K562 (cell line): ENCODE data around the gene SLC25A45. TPM values are rescaled to one million over a fixed set of nuclear protein-coding genes. Genes with fewer than 3 reads are reported as not detected.
A peak's percentile ranks its signal among the peaks of the same experiment; 100 is the strongest.

Experiments used
- ATAC-seq: fragments of 200-7000 bp; cut with Tn5 transposase; 3 replicates; pipeline ENCODE4 v1.9.1; 2020; ENCODE audit warnings: moderate library complexity
- BruUV-seq: library from RNA; stranded (reverse); fragments of 400-500 nt; replicated peaks from 2 replicates; lab custom pipeline; 2021; lab: Mats Ljungman, UMichigan
- CTCF ChIA-PET: fragments of 300-600 bp; formaldehyde crosslinking; extraction: SDS; loops from one replicate; lab custom pipeline; 2021; ENCODE audit warnings: low intra/inter-chr PET ratio; lab: Yijun Ruan, JAX
- POLR2A ChIA-PET: fragments of 300-600, 350-650 bp; sonication (Branson Sonifier 250); formaldehyde crosslinking; extraction: SDS; loops from one replicate; lab custom pipeline; 2021; ENCODE audit warnings: antibody characterized with exemption, inconsistent platforms; lab: Yijun Ruan, JAX
- DNase-seq, 4 experiments: peaks; one replicate each; pipeline versions ENCODE4 v3.0.0 to v3.0.0-alpha.2; 2011 to 2018; ENCODE audit warnings: low spot score in 3 of 4, mixed read lengths in 3 of 4; ENCODE audit errors: extremely low read depth in 1 of 4
- FAIRE-seq: peaks from 2 replicates; lab custom pipeline; 2011; peaks lifted over from hg19 to GRCh38; lab: Jason Lieb, UNC
- H2AFZ ChIP-seq: 2 replicates; pipeline ENCODE4 v1.6.0; 2011; ENCODE audit warnings: low read depth, low read length, control low read depth, inconsistent platforms
- H3K27ac ChIP-seq: fragments of 200-600 bp; 3 replicates; pipeline ENCODE4 v1.8.0; 2011; ENCODE audit warnings: low read depth, mild to moderate bottlenecking, control low read depth, inconsistent platforms, low read length, moderate library complexity, mixed read lengths; ENCODE audit errors: extremely low read depth
- H3K27me3 ChIP-seq, 2 experiments: fragments of 300-600 bp in 1 of 2; 2 replicates in 1 of 2; 3 replicates in 1 of 2; pipeline versions ENCODE4 v1.6.0 to v1.8.0; 2011; ENCODE audit warnings: inconsistent platforms in 2 of 2, low read length in 2 of 2, mild to moderate bottlenecking in 1 of 2, mixed read lengths in 1 of 2, moderate library complexity in 1 of 2; ENCODE audit not compliant: control insufficient read depth in 2 of 2, insufficient read depth in 2 of 2
- H3K36me3 ChIP-seq: fragments of 300-600 bp; 3 replicates; pipeline ENCODE4 v1.8.0; 2011; ENCODE audit warnings: mild to moderate bottlenecking, low read length, inconsistent platforms; ENCODE audit not compliant: control insufficient read depth, insufficient read depth
- H3K4me1 ChIP-seq, 2 experiments: fragments of 200-600 bp in 1 of 2; replicated peaks in 1 of 2; 2 replicates in 1 of 2; 3 replicates in 1 of 2; pipeline versions ENCODE4 v1.5.1 to v1.8.0; 2011; ENCODE audit warnings: inconsistent platforms in 2 of 2, low read length in 2 of 2, mild to moderate bottlenecking in 1 of 2, mixed read lengths in 1 of 2, moderate library complexity in 1 of 2; ENCODE audit not compliant: control insufficient read depth in 2 of 2, insufficient read depth in 2 of 2
- H3K4me2 ChIP-seq: 2 replicates; pipeline ENCODE4 v1.6.1; 2011; ENCODE audit warnings: low read length, control low read depth, inconsistent platforms, mixed read lengths; ENCODE audit not compliant: insufficient read depth
- H3K4me3 ChIP-seq: fragments of 200-600 bp; sonication (generic), shearing (Covaris generic); 2 replicates; pipeline ENCODE4 v1.5.1; 2016; ENCODE audit warnings: control low read depth, inconsistent platforms
- H3K79me2 ChIP-seq: fragments of 200-600 bp; 3 replicates; pipeline ENCODE4 v1.8.0; 2011; ENCODE audit warnings: low read length, inconsistent platforms; ENCODE audit not compliant: control insufficient read depth, insufficient read depth
- H3K9ac ChIP-seq, 2 experiments: 2 replicates each; pipeline versions ENCODE4 v1.6.0 to v1.6.1; 2011; ENCODE audit warnings: low read depth in 2 of 2, low read length in 2 of 2, control low read depth in 1 of 2, inconsistent platforms in 1 of 2, mild to moderate bottlenecking in 1 of 2, mixed read lengths in 1 of 2; ENCODE audit not compliant: insufficient read depth in 1 of 2
- H3K9me1 ChIP-seq: one replicate; pipeline ENCODE4 v1.6.0; 2011; ENCODE audit warnings: inconsistent platforms, mild to moderate bottlenecking, low read length, moderate library complexity; ENCODE audit not compliant: control insufficient read depth, insufficient read depth
- H3K9me3 ChIP-seq: replicated peaks from 2 replicates; pipeline ENCODE4 v1.5.1; 2011; ENCODE audit warnings: low read depth, low read length, inconsistent platforms; ENCODE audit not compliant: control insufficient read depth, insufficient read depth
- H4K20me1 ChIP-seq: replicated peaks from 2 replicates; pipeline ENCODE4 v1.6.1; 2011; ENCODE audit warnings: low read length, inconsistent platforms, mixed read lengths; ENCODE audit not compliant: control insufficient read depth, insufficient read depth
- ZNF146 ChIP-seq: IDR thresholded peaks from one replicate; pipeline ENCODE4 v1.6.1; 2018; ENCODE audit warnings: missing compliant biosample characterization; ENCODE audit not compliant: unreplicated experiment
- ZNF436 ChIP-seq: fragments of 250-450, 450-650 bp; sonication (Bioruptor Pico); formaldehyde crosslinking; IDR thresholded peaks from 2 replicates; pipeline ENCODE4 v1.7.0; 2020; ENCODE audit warnings: mild to moderate bottlenecking
- WGBS: fragments of 100-300 bp; shearing (Covaris generic); methylation state at CpG from one replicate; pipeline ENCODE4 v1.1.6; 2016; ENCODE audit warnings: low coverage, mixed read lengths; ENCODE audit not compliant: insufficient coverage; ENCODE audit errors: missing lambda C conversion rate; 5-methylcytosine and 5-hydroxymethylcytosine counted together
- in situ Hi-C: fragments of 300-500 bp; cut with MboI; formaldehyde crosslinking; loops from 4 replicates; pipeline ENCODE4 v1.15.0; 2018; ENCODE audit warnings: inconsistent platforms, mixed read lengths
- intact Hi-C: fragments of 100-400 bp; cut with micrococcal nuclease; formaldehyde crosslinking; loops from 2 replicates; pipeline ENCODE4 v1.14.2; 2022
- polyA plus RNA-seq, 8 experiments: library from polyadenylated mRNA; depleted of rRNA in 4 of 8; stranded (reverse) in 5 of 8; unstranded in 3 of 8; fragments of >200 nt; fragmentation: Nextera tagmentation in 2 of 8; fragmentation: Illumina TruSeq in 1 of 8; extraction: Ambion mirVana in 2 of 8; extraction: Trizol in 1 of 8; gene quantifications; 2 replicates each; pipeline versions ENCODE4 v1.2.1 to v1.2.3, GENCODE V29; 2011 to 2014; ENCODE audit warnings: inconsistent platforms in 1 of 8, missing spikeins in 1 of 8
- total RNA-seq, 7 experiments: library from RNA; depleted of rRNA in 6 of 7; stranded (reverse); fragments of >200 nt in 6 of 7; fragmentation: Illumina TruSeq in 2 of 7; extraction: Trizol in 2 of 7; gene quantifications; 2 replicates each; pipeline versions ENCODE4 v1.2.1 to v1.2.3, GENCODE V29; 2011 to 2021; ENCODE audit warnings: low replicate concordance in 1 of 7

The SLC25A45 gene
- total and polyA plus RNA-seq, 9 of the 15 experiments (the other 6 are each of a cell fraction or from before 2014, with no cell fraction given), result 0.15 to 2.3 (median 0.68) TPM

- Histone ChIP-seq H4K20me1 (0 out of 2 replicates have a peak, but pooled peaks cover 3% of the 10 kb centered on the region), H3K27me3 (no peaks in the 10 kb centered on the region), H3K9me1 (no peaks in the 10 kb centered on the region), H3K4me3 (no peak overlapping the region), H3K9ac (no peak overlapping the region), H3K79me2 (no peaks in the 10 kb centered on the region), H3K9me3 (no peaks in the 10 kb centered on the region), H3K4me1 (peaks cover 8 to 10% of the 10 kb centered on the region in 2 experiments; a peak in 4 of 5 replicates), H2AFZ (no peak overlapping the region), H3K4me2 (no peak overlapping the region), H3K36me3 (peaks cover 23% of the 10 kb centered on the region; the same call in 2 of the 3 replicates), H3K27ac (no peak overlapping the region)
- CTCF ChIA-PET, result interaction anchor here (0.6 kb wide), 1 partner anchor 505 kb away, joined by 3 read pairs; no protein-coding TSS in a partner anchor
- FAIRE-seq (no peak), DNase-seq (no peak), ATAC-seq (no peak)
- 53% methylated on average over 4 of the region's 4 CpGs for WGBS
- peak; percentile 54 for TF ChIP-seq ZNF146 (CRISPR knock-in tag)
- TF ChIP-seq ZNF436 (CRISPR knock-in tag), result no peak
- in situ Hi-C loops, result no loop called here
- intact Hi-C loops, result no loop called here
- POLR2A ChIA-PET, result interaction anchor here (0.6 to 1.2 kb wide), 7 partner anchors 8 to 386 kb away, joined by 3 to 4 read pairs (median 3); partner anchors contain the start of genes CDC42EP2 and DPF2
- no TSS peak for BruUV-seq
Observed at GRCh38 chr11:65325435-65325834, 57.0 kb downstream of the SLC25A45 start.

Other genes starting within 250 kb of the SLC25A45 start
Only the 7 nearest of the 18 such genes appear.
- 35.0 and 37.1 TPM in 2 replicates for gene POLA2, start 120.7 kb downstream of the SLC25A45 start, total RNA-seq (2014; rRNA removed)
- 49.4 and 50.7 TPM in 2 replicates for gene POLA2, start 120.7 kb downstream of the SLC25A45 start, total RNA-seq (2014; rRNA removed; fragmentation: Illumina TruSeq; extraction: Trizol)
- 47.5 and 52.5 TPM in 2 replicates for gene POLA2, start 120.7 kb downstream of the SLC25A45 start, total RNA-seq (2015; rRNA removed; fragmentation: Illumina TruSeq; extraction: Trizol)
- gene POLA2, start 120.7 kb downstream of the SLC25A45 start, total RNA-seq (2021), result 43.2 and 46.7 TPM in 2 replicates
- 114 and 134 TPM in 2 replicates for gene POLA2, start 120.7 kb downstream of the SLC25A45 start, polyA plus RNA-seq (2011; rRNA removed)
- gene POLA2, start 120.7 kb downstream of the SLC25A45 start, polyA plus RNA-seq (2014; fragmentation: Illumina TruSeq; extraction: Trizol), result 92.7 and 113 TPM in 2 replicates
- gene POLA2, start 120.7 kb downstream of the SLC25A45 start, polyA plus RNA-seq (2014; fragmentation: Nextera tagmentation; extraction: Ambion mirVana), result 1 to 10 TPM; 2.7 to 5.6 TPM
- 44.4 and 52.8 TPM in 2 replicates for gene POLA2, start 120.7 kb downstream of the SLC25A45 start, polyA plus RNA-seq (2014; rRNA removed)
- gene CDC42EP2, start 67.8 kb downstream of the SLC25A45 start, total RNA-seq (2014; rRNA removed), result 0.54 and 2.6 TPM in 2 replicates
- 0.29 TPM in 1 of 2 replicates, not detected in the other for gene CDC42EP2, start 67.8 kb downstream of the SLC25A45 start, total RNA-seq (2014; rRNA removed; fragmentation: Illumina TruSeq; extraction: Trizol)
- 0.79 and 1.3 TPM in 2 replicates for gene CDC42EP2, start 67.8 kb downstream of the SLC25A45 start, total RNA-seq (2015; rRNA removed; fragmentation: Illumina TruSeq; extraction: Trizol)
- 2.1 and 3.5 TPM in 2 replicates for gene CDC42EP2, start 67.8 kb downstream of the SLC25A45 start, total RNA-seq (2021)
- 0.45 and 1.9 TPM in 2 replicates for gene CDC42EP2, start 67.8 kb downstream of the SLC25A45 start, polyA plus RNA-seq (2011; rRNA removed)
- 2.9 and 5.4 TPM in 2 replicates for gene CDC42EP2, start 67.8 kb downstream of the SLC25A45 start, polyA plus RNA-seq (2014; fragmentation: Illumina TruSeq; extraction: Trizol)
- under 1 TPM; 0.27 to 0.52 TPM for gene CDC42EP2, start 67.8 kb downstream of the SLC25A45 start, polyA plus RNA-seq (2014; fragmentation: Nextera tagmentation; extraction: Ambion mirVana)
- gene CDC42EP2, start 67.8 kb downstream of the SLC25A45 start, polyA plus RNA-seq (2014; rRNA removed), result 1.1 and 1.5 TPM in 2 replicates
- gene DPF2, start 48.8 kb downstream of the SLC25A45 start, total RNA-seq (2014; rRNA removed), result 34.4 and 44.0 TPM in 2 replicates
- gene DPF2, start 48.8 kb downstream of the SLC25A45 start, total RNA-seq (2014; rRNA removed; fragmentation: Illumina TruSeq; extraction: Trizol), result 28.1 and 29.3 TPM in 2 replicates
- 41.0 and 41.1 TPM in 2 replicates for gene DPF2, start 48.8 kb downstream of the SLC25A45 start, total RNA-seq (2015; rRNA removed; fragmentation: Illumina TruSeq; extraction: Trizol)
- gene DPF2, start 48.8 kb downstream of the SLC25A45 start, total RNA-seq (2021), result 74.6 and 76.3 TPM in 2 replicates
- 29.7 and 40.3 TPM in 2 replicates for gene DPF2, start 48.8 kb downstream of the SLC25A45 start, polyA plus RNA-seq (2011; rRNA removed)
- 65.0 and 81.7 TPM in 2 replicates for gene DPF2, start 48.8 kb downstream of the SLC25A45 start, polyA plus RNA-seq (2014; fragmentation: Illumina TruSeq; extraction: Trizol)
- gene DPF2, start 48.8 kb downstream of the SLC25A45 start, polyA plus RNA-seq (2014; fragmentation: Nextera tagmentation; extraction: Ambion mirVana), result 10 to 100 TPM; 15.6 to 33.2 TPM
- gene DPF2, start 48.8 kb downstream of the SLC25A45 start, polyA plus RNA-seq (2014; rRNA removed), result 33.2 and 35.6 TPM in 2 replicates
- gene TIGD3, start 27.9 kb downstream of the SLC25A45 start, total RNA-seq (2014; rRNA removed), result 1.3 and 2.1 TPM in 2 replicates
- gene TIGD3, start 27.9 kb downstream of the SLC25A45 start, total RNA-seq (2014; rRNA removed; fragmentation: Illumina TruSeq; extraction: Trizol), result 0.29 and 0.44 TPM in 2 replicates
- 0.65 and 0.75 TPM in 2 replicates for gene TIGD3, start 27.9 kb downstream of the SLC25A45 start, total RNA-seq (2015; rRNA removed; fragmentation: Illumina TruSeq; extraction: Trizol)
- 0.81 and 1.3 TPM in 2 replicates for gene TIGD3, start 27.9 kb downstream of the SLC25A45 start, total RNA-seq (2021)
- 0.39 and 0.56 TPM in 2 replicates for gene TIGD3, start 27.9 kb downstream of the SLC25A45 start, polyA plus RNA-seq (2011; rRNA removed)
- 0.49 and 0.64 TPM in 2 replicates for gene TIGD3, start 27.9 kb downstream of the SLC25A45 start, polyA plus RNA-seq (2014; fragmentation: Illumina TruSeq; extraction: Trizol)
- gene TIGD3, start 27.9 kb downstream of the SLC25A45 start, polyA plus RNA-seq (2014; fragmentation: Nextera tagmentation; extraction: Ambion mirVana), result under 1 TPM; 0.06 to 0.08 TPM
- gene TIGD3, start 27.9 kb downstream of the SLC25A45 start, polyA plus RNA-seq (2014; rRNA removed), result 0.61 and 0.98 TPM in 2 replicates
- 34.6 and 46.5 TPM in 2 replicates for gene FRMD8, start 4.0 kb upstream of the SLC25A45 start, total RNA-seq (2014; rRNA removed)
- gene FRMD8, start 4.0 kb upstream of the SLC25A45 start, total RNA-seq (2014; rRNA removed; fragmentation: Illumina TruSeq; extraction: Trizol), result 6.2 and 8.6 TPM in 2 replicates
- gene FRMD8, start 4.0 kb upstream of the SLC25A45 start, total RNA-seq (2015; rRNA removed; fragmentation: Illumina TruSeq; extraction: Trizol), result 15.0 and 15.8 TPM in 2 replicates
- gene FRMD8, start 4.0 kb upstream of the SLC25A45 start, total RNA-seq (2021), result 44.2 and 54.5 TPM in 2 replicates
- 16.0 and 19.9 TPM in 2 replicates for gene FRMD8, start 4.0 kb upstream of the SLC25A45 start, polyA plus RNA-seq (2011; rRNA removed)
- gene FRMD8, start 4.0 kb upstream of the SLC25A45 start, polyA plus RNA-seq (2014; fragmentation: Illumina TruSeq; extraction: Trizol), result 12.0 and 19.4 TPM in 2 replicates
- 1 to 10 TPM; 4.5 to 5.0 TPM for gene FRMD8, start 4.0 kb upstream of the SLC25A45 start, polyA plus RNA-seq (2014; fragmentation: Nextera tagmentation; extraction: Ambion mirVana)
- gene FRMD8, start 4.0 kb upstream of the SLC25A45 start, polyA plus RNA-seq (2014; rRNA removed), result 33.4 and 41.7 TPM in 2 replicates
- gene NEAT1, start 40.2 kb upstream of the SLC25A45 start, total RNA-seq (2014; rRNA removed), result 15.2 and 20.1 TPM in 2 replicates
- 62.8 and 76.9 TPM in 2 replicates for gene NEAT1, start 40.2 kb upstream of the SLC25A45 start, total RNA-seq (2014; rRNA removed; fragmentation: Illumina TruSeq; extraction: Trizol)
- 26.3 and 31.5 TPM in 2 replicates for gene NEAT1, start 40.2 kb upstream of the SLC25A45 start, total RNA-seq (2015; rRNA removed; fragmentation: Illumina TruSeq; extraction: Trizol)
- gene NEAT1, start 40.2 kb upstream of the SLC25A45 start, total RNA-seq (2021), result 129 and 208 TPM in 2 replicates
- 56.2 and 171 TPM in 2 replicates for gene NEAT1, start 40.2 kb upstream of the SLC25A45 start, polyA plus RNA-seq (2011; rRNA removed)
- 137 and 146 TPM in 2 replicates for gene NEAT1, start 40.2 kb upstream of the SLC25A45 start, polyA plus RNA-seq (2014; fragmentation: Illumina TruSeq; extraction: Trizol)
- 10 to 100 TPM; 22.8 to 30.1 TPM for gene NEAT1, start 40.2 kb upstream of the SLC25A45 start, polyA plus RNA-seq (2014; fragmentation: Nextera tagmentation; extraction: Ambion mirVana)
- 382 and 389 TPM in 2 replicates for gene NEAT1, start 40.2 kb upstream of the SLC25A45 start, polyA plus RNA-seq (2014; rRNA removed)
- gene MALAT1, start 116.4 kb upstream of the SLC25A45 start, total RNA-seq (2014; rRNA removed), result 1,943 and 2,212 TPM in 2 replicates
- gene MALAT1, start 116.4 kb upstream of the SLC25A45 start, total RNA-seq (2014; rRNA removed; fragmentation: Illumina TruSeq; extraction: Trizol), result 2,548 and 2,859 TPM in 2 replicates
- gene MALAT1, start 116.4 kb upstream of the SLC25A45 start, total RNA-seq (2015; rRNA removed; fragmentation: Illumina TruSeq; extraction: Trizol), result 2,437 and 2,551 TPM in 2 replicates
- gene MALAT1, start 116.4 kb upstream of the SLC25A45 start, total RNA-seq (2021), result 4,052 and 5,928 TPM in 2 replicates
- gene MALAT1, start 116.4 kb upstream of the SLC25A45 start, polyA plus RNA-seq (2011; rRNA removed), result 980 and 1,205 TPM in 2 replicates
- 363 and 398 TPM in 2 replicates for gene MALAT1, start 116.4 kb upstream of the SLC25A45 start, polyA plus RNA-seq (2014; fragmentation: Illumina TruSeq; extraction: Trizol)
- gene MALAT1, start 116.4 kb upstream of the SLC25A45 start, polyA plus RNA-seq (2014; fragmentation: Nextera tagmentation; extraction: Ambion mirVana), result 1,000 to 10,000 TPM; 1,606 to 8,715 TPM
- gene MALAT1, start 116.4 kb upstream of the SLC25A45 start, polyA plus RNA-seq (2014; rRNA removed), result 1,666 and 2,351 TPM in 2 replicates